PC-9 (cell line): ENCODE data around the gene STK26.
A peak's percentile ranks its signal among the peaks of the same experiment; 100 is the strongest.

ENCODE experiments used
- EZH2 ChIP-seq: fragments of 200-600 bp; sonication (generic); IDR thresholded peaks from 2 replicates; pipeline ENCODE4 v1.8.0; 2017; ENCODE audit warnings: antibody characterized with exemption, low read depth
- TF ChIP-seq, protein P1 (sequence below): fragments of 200-600 bp; sonication (generic); conservative IDR thresholded peaks from 2 replicates; pipeline ENCODE4 v1.6.1; 2017; ENCODE audit warnings: mixed run types, antibody characterized with exemption, mild to moderate bottlenecking, moderate library complexity

DNA sequence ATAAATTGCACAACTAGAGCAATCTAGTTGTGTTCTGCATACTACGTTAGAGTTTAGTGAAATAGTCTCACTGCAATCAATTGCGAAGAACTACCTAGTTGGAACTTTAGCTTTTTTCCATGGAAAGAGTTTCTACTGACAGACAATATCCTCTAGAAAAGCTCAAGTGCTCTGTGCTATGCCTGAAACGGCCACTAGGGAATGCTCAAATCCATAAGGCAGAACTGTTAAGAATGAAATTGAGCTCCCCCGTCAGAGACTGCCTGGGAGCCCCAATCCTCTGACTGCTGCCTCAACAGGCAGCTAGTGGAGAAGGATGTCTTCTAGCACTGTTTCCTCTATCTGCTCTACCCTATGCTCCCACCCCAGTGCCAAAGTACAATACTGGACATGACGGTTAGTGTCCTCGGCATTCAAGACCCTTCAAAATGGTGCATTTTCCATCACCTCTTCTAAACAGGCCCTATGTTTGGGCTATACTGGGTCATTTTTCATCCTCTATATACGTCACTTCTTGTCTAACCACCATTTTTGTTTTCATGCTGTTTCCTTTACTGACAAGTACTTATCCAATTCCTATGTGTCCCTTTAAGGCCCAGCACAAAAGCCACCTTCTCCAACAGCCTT, 69.5 kb downstream of the STK26 start:
- TF ChIP-seq, protein P1, sequence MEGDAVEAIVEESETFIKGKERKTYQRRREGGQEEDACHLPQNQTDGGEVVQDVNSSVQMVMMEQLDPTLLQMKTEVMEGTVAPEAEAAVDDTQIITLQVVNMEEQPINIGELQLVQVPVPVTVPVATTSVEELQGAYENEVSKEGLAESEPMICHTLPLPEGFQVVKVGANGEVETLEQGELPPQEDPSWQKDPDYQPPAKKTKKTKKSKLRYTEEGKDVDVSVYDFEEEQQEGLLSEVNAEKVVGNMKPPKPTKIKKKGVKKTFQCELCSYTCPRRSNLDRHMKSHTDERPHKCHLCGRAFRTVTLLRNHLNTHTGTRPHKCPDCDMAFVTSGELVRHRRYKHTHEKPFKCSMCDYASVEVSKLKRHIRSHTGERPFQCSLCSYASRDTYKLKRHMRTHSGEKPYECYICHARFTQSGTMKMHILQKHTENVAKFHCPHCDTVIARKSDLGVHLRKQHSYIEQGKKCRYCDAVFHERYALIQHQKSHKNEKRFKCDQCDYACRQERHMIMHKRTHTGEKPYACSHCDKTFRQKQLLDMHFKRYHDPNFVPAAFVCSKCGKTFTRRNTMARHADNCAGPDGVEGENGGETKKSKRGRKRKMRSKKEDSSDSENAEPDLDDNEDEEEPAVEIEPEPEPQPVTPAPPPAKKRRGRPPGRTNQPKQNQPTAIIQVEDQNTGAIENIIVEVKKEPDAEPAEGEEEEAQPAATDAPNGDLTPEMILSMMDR: peak; percentile 91
- TF ChIP-seq EZH2: no peak
